Trophoblast cell (in vitro differentiated cells and primary cell): ENCODE results near the gene EFNA5.

Experiments used
- DNase-seq, 2 donors: peaks; one replicate each; pipeline ENCODE4 v3.0.0-alpha.2; 2016
- H2AFZ ChIP-seq: 2 replicates; pipeline ENCODE4 v1.6.1; 2013; ENCODE audit warnings: low read length, moderate library complexity, mild to moderate bottlenecking; ENCODE audit not compliant: insufficient read depth, poor library complexity
- H2AK5ac ChIP-seq: 2 replicates; pipeline ENCODE4 v1.6.1; 2013; ENCODE audit warnings: mild to moderate bottlenecking, low read length
- H2BK120ac ChIP-seq: 2 replicates; pipeline ENCODE4 v1.6.1; 2013; ENCODE audit warnings: low read length, mild to moderate bottlenecking, moderate library complexity; ENCODE audit not compliant: insufficient read depth, poor library complexity
- H2BK12ac ChIP-seq: 2 replicates; pipeline ENCODE4 v1.6.1; 2013; ENCODE audit warnings: mild to moderate bottlenecking, low read length, moderate library complexity
- H2BK5ac ChIP-seq: 2 replicates; pipeline ENCODE4 v1.6.1; 2013; ENCODE audit warnings: low read length, low read depth, moderate library complexity, mild to moderate bottlenecking; ENCODE audit not compliant: poor library complexity
- H3K14ac ChIP-seq: 2 replicates; pipeline ENCODE4 v1.6.1; 2013; ENCODE audit warnings: mild to moderate bottlenecking, low read length
- H3K18ac ChIP-seq: 2 replicates; pipeline ENCODE4 v1.6.1; 2013; ENCODE audit warnings: mild to moderate bottlenecking, low read length
- H3K23ac ChIP-seq: 2 replicates; pipeline ENCODE4 v1.6.1; 2013; ENCODE audit warnings: low read length
- H3K27ac ChIP-seq: 2 replicates; pipeline ENCODE4 v1.5.1; 2013; ENCODE audit warnings: low read depth, mild to moderate bottlenecking, inconsistent platforms, low read length, moderate library complexity
- H3K27me3 ChIP-seq: 2 replicates; pipeline ENCODE4 v1.6.1; 2013; ENCODE audit warnings: inconsistent platforms, mild to moderate bottlenecking, low read length, moderate library complexity; ENCODE audit not compliant: insufficient read depth
- H3K36me3 ChIP-seq, 2 experiments: 1 replicate in 1 of 2; 2 replicates in 1 of 2; pipeline ENCODE4 v1.6.1; 2013; ENCODE audit warnings: low read length in 2 of 2, mild to moderate bottlenecking in 2 of 2, moderate library complexity in 1 of 2; ENCODE audit not compliant: insufficient read depth in 2 of 2, control insufficient read depth in 1 of 2
- H3K4ac ChIP-seq: 2 replicates; pipeline ENCODE4 v1.6.1; 2013; ENCODE audit warnings: low read depth, mild to moderate bottlenecking, low read length, moderate library complexity
- H3K4me1 ChIP-seq, 2 experiments: 1 replicate in 1 of 2; 2 replicates in 1 of 2; pipeline ENCODE4 v1.6.1; 2013; ENCODE audit warnings: low read length in 2 of 2, mild to moderate bottlenecking in 2 of 2, moderate library complexity in 1 of 2; ENCODE audit not compliant: insufficient read depth in 2 of 2, control insufficient read depth in 1 of 2
- H3K4me2 ChIP-seq: 2 replicates; pipeline ENCODE4 v1.6.1; 2013; ENCODE audit warnings: inconsistent platforms, mild to moderate bottlenecking, low read length, moderate library complexity
- H3K4me3 ChIP-seq: 2 replicates; pipeline ENCODE4 v1.5.1; 2013; ENCODE audit warnings: mild to moderate bottlenecking, low read depth, low read length, inconsistent platforms
- H3K79me1 ChIP-seq: one replicate; pipeline ENCODE4 v1.6.1; 2013; ENCODE audit warnings: low read length
- H3K79me2 ChIP-seq: 2 replicates; pipeline ENCODE4 v1.6.1; 2013; ENCODE audit warnings: low read length, mild to moderate bottlenecking; ENCODE audit not compliant: control insufficient read depth, insufficient read depth, poor library complexity
- H3K9ac ChIP-seq: 2 replicates; pipeline ENCODE4 v1.6.1; 2013; ENCODE audit warnings: mild to moderate bottlenecking, low read length
- H3K9me3 ChIP-seq: 2 replicates; pipeline ENCODE4 v1.6.1; 2013; ENCODE audit warnings: low read depth, mild to moderate bottlenecking, control low read depth, inconsistent platforms, low read length; ENCODE audit not compliant: insufficient read depth
- H4K12ac ChIP-seq: 2 replicates; pipeline ENCODE4 v1.6.1; 2013; ENCODE audit warnings: low read depth, mild to moderate bottlenecking, low read length, moderate library complexity
- H4K8ac ChIP-seq: 2 replicates; pipeline ENCODE4 v1.6.1; 2013; ENCODE audit warnings: low read depth, mild to moderate bottlenecking, low read length, moderate library complexity
- H4K91ac ChIP-seq: one replicate; pipeline ENCODE4 v1.6.1; 2013; ENCODE audit warnings: low read depth, mild to moderate bottlenecking, low read length, moderate library complexity
- WGBS: extraction: QIAGEN DNeasy Blood & Tissue Kit; methylation state at CpG from one replicate; pipeline ENCODE4 v1.1.7; 2013; ENCODE audit warnings: missing lambda C conversion rate; ENCODE audit not compliant: insufficient read length, insufficient coverage; ENCODE audit errors: extremely low coverage; 5-methylcytosine and 5-hydroxymethylcytosine counted together

Gene EFNA5

GRCh38 chr5:107607196-107607595 is 63.5 kb downstream of the EFNA5 start:
- no peak overlapping the region for H4K91ac ChIP-seq
- H4K12ac ChIP-seq, result no peak overlapping the region
- H3K79me2 ChIP-seq, result no peaks in the 10 kb centered on the region
- H3K9me3 ChIP-seq, result no peaks in the 10 kb centered on the region
- WGBS, result no CpG with 5 or more reads among the region's 6 CpGs
- H3K14ac ChIP-seq, result no peak overlapping the region
- no peak overlapping the region for H2AK5ac ChIP-seq
- no peak overlapping the region for H2AFZ ChIP-seq
- no peaks in the 10 kb centered on the region for H3K36me3 ChIP-seq
- H2BK12ac ChIP-seq, result no peak overlapping the region
- no peak overlapping the region for H4K8ac ChIP-seq
- no peak overlapping the region for H3K4me3 ChIP-seq
- no peak overlapping the region for H3K18ac ChIP-seq
- no peak overlapping the region for H3K4me2 ChIP-seq
- no peaks in the 10 kb centered on the region for H3K4me1 ChIP-seq
- H3K9ac ChIP-seq, result no peak overlapping the region
- H3K23ac ChIP-seq, result no peak overlapping the region
- H2BK5ac ChIP-seq, result no peak overlapping the region
- no peaks in the 10 kb centered on the region for H3K27me3 ChIP-seq
- no peak for DNase-seq
- no peaks in the 10 kb centered on the region for H3K79me1 ChIP-seq
- no peak overlapping the region for H3K4ac ChIP-seq
- H3K27ac ChIP-seq, result no peak overlapping the region
- no peak overlapping the region for H2BK120ac ChIP-seq

DNA sequence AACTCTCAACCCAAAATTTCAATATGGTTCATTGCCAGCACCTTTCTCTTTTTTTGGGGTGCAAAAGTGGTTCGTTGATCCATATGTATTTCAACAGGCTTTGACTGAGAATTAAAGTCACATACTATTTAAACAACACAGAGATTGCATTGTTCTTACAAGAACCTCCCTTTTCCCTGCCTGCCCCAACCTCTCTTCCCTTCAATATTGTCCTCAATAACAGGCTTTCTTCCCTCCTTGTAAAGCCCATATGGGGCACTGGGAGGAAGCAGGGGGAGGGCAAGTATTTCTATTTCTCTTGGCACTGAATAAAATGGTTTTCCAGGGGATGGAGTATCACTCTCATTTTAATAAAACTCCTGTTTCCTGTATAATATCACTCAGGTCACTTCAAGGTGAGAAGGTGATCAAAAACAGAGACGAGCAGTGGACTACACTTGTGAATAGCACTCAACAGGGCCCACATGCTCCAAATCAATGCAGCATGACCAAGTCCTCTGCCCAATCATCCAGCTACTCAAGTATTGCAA is 65.1 kb downstream of the EFNA5 start:
- no peak overlapping the region for H3K9ac ChIP-seq
- no peak overlapping the region for H4K12ac ChIP-seq
- WGBS, result no CpG with 5 or more reads among the region's 2 CpGs

GRCh38 chr5:107604990-107605389 is 65.7 kb downstream of the EFNA5 start:
- H3K4me2 ChIP-seq, result no peak overlapping the region
- H2BK5ac ChIP-seq, result no peak overlapping the region
- no peak overlapping the region for H4K12ac ChIP-seq
- WGBS, result no CpG with 5 or more reads among the region's 3 CpGs
- H3K23ac ChIP-seq, result no peak overlapping the region
- no peak overlapping the region for H3K18ac ChIP-seq
- H3K79me1 ChIP-seq, result no peaks in the 10 kb centered on the region
- no peaks in the 10 kb centered on the region for H3K9me3 ChIP-seq
- no peak for DNase-seq
- H3K4ac ChIP-seq, result no peak overlapping the region
- no peak overlapping the region for H2AFZ ChIP-seq
- no peak overlapping the region for H3K14ac ChIP-seq
- H2AK5ac ChIP-seq, result no peak overlapping the region
- no peak overlapping the region for H4K91ac ChIP-seq
- H3K27ac ChIP-seq, result no peak overlapping the region
- H3K4me1 ChIP-seq, result no peaks in the 10 kb centered on the region
- H2BK12ac ChIP-seq, result no peak overlapping the region
- no peaks in the 10 kb centered on the region for H3K36me3 ChIP-seq
- H3K9ac ChIP-seq, result no peak overlapping the region
- no peaks in the 10 kb centered on the region for H3K27me3 ChIP-seq
- no peaks in the 10 kb centered on the region for H3K79me2 ChIP-seq
- H2BK120ac ChIP-seq, result no peak overlapping the region
- H3K4me3 ChIP-seq, result no peak overlapping the region
- no peak overlapping the region for H4K8ac ChIP-seq

More for the DNA sequence above, 65.1 kb downstream of the EFNA5 start:
- no peak overlapping the region for H3K4me3 ChIP-seq
- no peak overlapping the region for H4K91ac ChIP-seq
- no peaks in the 10 kb centered on the region for H3K79me2 ChIP-seq
- no peak overlapping the region for H2AK5ac ChIP-seq
- no peak overlapping the region for H3K4me2 ChIP-seq
- H3K27me3 ChIP-seq, result no peaks in the 10 kb centered on the region
- no peak overlapping the region for H2BK12ac ChIP-seq
- no peak overlapping the region for H3K23ac ChIP-seq
- no peak overlapping the region for H3K27ac ChIP-seq
- H3K79me1 ChIP-seq, result no peaks in the 10 kb centered on the region
- no peak overlapping the region for H4K8ac ChIP-seq
- H3K36me3 ChIP-seq, result no peaks in the 10 kb centered on the region
- H3K14ac ChIP-seq, result no peak overlapping the region
- no peaks in the 10 kb centered on the region for H3K9me3 ChIP-seq
- no peak overlapping the region for H2BK5ac ChIP-seq
- no peak overlapping the region for H3K4ac ChIP-seq
- H2AFZ ChIP-seq, result no peak overlapping the region
- no peaks in the 10 kb centered on the region for H3K4me1 ChIP-seq
- H3K18ac ChIP-seq, result no peak overlapping the region
- DNase-seq, result no peak
- no peak overlapping the region for H2BK120ac ChIP-seq

DNA sequence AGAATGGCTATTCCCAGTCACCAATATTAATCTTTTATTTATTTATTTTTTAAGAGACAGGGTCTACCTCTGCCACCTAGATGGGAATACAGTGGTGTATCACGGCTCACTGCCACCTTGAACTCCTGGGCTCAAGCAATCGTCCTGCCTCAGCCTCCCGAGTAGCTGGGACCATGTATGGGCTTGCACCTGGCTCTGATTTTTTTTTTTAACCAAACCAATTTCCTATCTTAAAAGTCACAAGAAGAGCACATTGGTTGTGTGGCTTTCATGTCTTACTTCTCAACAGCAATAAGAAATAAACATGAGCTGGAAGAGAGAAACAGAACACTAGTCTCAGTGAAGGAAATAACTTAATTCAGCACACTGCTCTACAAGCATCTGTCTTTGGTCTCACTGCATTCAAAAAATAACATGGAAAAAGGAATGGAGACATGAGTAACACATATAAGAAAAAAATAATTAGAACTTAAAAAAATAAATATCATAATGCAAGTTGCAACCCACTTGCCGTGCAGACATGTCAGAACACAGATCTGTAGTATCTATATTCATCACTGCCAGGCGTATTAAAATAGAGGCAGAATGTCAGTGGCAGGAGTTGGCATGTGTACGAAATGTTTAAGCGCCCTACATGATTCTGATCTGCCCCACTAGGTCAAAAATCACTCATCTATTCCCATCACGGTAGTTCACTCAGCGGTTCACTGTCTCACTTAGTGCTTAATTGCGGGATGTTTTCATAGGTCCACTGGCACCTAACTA is 66.4 kb downstream of the EFNA5 start:
- Histone ChIP-seq H2BK12ac (no peak overlapping the region), H3K23ac (no peak overlapping the region), H3K9ac (no peak overlapping the region), H4K8ac (no peak overlapping the region), H2AFZ (no peak overlapping the region), H4K12ac (no peak overlapping the region), H3K27ac (no peak overlapping the region), H3K9me3 (no peaks in the 10 kb centered on the region), H3K4me3 (no peak overlapping the region), H3K14ac (no peak overlapping the region), H2AK5ac (no peak overlapping the region), H3K4me2 (no peak overlapping the region), H3K27me3 (no peaks in the 10 kb centered on the region), H3K36me3 (no peaks in the 10 kb centered on the region), H3K79me1 (no peaks in the 10 kb centered on the region), H3K4me1 (no peaks in the 10 kb centered on the region), H2BK5ac (no peak overlapping the region), H2BK120ac (no peak overlapping the region), H3K18ac (no peak overlapping the region), H3K4ac (no peak overlapping the region), H4K91ac (no peak overlapping the region), H3K79me2 (no peaks in the 10 kb centered on the region)
- WGBS, result no CpG with 5 or more reads among the region's 10 CpGs
- no peak for DNase-seq
